ENCODE data around the gene ENOX1. TPM values are rescaled to one million over a fixed set of nuclear protein-coding genes. Genes with fewer than 3 reads are reported as not detected.

Gene ENOX1
- total and polyA plus RNA-seq, 2 donors (not counting 3 experiments of a cell fraction or from before 2014, with no cell fraction given) = 0.17 to 0.97 TPM

DNA sequence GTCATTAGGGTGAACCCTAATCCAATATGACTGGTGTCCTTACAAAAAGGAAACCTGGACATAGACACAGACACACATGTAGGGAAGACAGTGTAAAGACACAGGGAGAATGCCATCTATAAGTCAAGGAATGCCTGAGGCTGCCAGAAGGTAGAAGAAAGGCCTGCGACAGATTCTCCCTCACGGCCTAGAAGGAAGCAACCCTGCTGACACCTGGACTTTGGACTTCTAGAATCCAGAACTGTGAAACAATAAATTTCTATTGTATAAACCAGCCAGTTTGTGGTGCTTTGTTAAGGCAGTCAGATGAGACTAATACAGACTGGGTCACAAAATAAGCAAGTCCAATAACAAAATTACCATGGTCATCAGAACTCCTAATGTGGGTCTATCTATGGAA is 120.4 kb downstream of the ENOX1 start:
- no peaks in the 10 kb centered on the region for H3K79me2 ChIP-seq (ENCODE audit: control insufficient read depth, insufficient read depth, low read length)
- DNase-seq (ENCODE audit: low read depth, low spot score) (no peak), FAIRE-seq (no peak)
- no peak overlapping the region for H2AFZ ChIP-seq (ENCODE audit: low read depth, low read length)
- H3K4me1 ChIP-seq (ENCODE audit: control insufficient read depth, extremely low read depth, insufficient read depth, low read length) = no peaks in the 10 kb centered on the region
- ChIA-PET POLR2A (no interaction called here), CTCF (no interaction called here)
- H4K20me1 ChIP-seq (replicated peaks; ENCODE audit: control insufficient read depth, extremely low read depth, insufficient read depth, low read length) = no peaks in the 10 kb centered on the region
- intact Hi-C loops (cut with micrococcal nuclease) (no loop called here), dilution Hi-C loops (cut with MboI; ENCODE audit: extremely low pct_ligation_motif_present, low sequenced_read_pairs) (no loop called here)
- no peak overlapping the region for H3K27ac ChIP-seq (ENCODE audit: insufficient read depth, low read depth, low read length)
- no peaks in the 10 kb centered on the region for H3K9me1 ChIP-seq (replicated peaks; ENCODE audit: control insufficient read depth, extremely low read depth, insufficient read depth, low read length)
- no peak for TF ChIP-seq JUN (IDR thresholded peaks at IDR 0.05; ENCODE audit: borderline replicate concordance, insufficient read depth, insufficient read length, low read depth)
- TF ChIP-seq, protein P1, sequence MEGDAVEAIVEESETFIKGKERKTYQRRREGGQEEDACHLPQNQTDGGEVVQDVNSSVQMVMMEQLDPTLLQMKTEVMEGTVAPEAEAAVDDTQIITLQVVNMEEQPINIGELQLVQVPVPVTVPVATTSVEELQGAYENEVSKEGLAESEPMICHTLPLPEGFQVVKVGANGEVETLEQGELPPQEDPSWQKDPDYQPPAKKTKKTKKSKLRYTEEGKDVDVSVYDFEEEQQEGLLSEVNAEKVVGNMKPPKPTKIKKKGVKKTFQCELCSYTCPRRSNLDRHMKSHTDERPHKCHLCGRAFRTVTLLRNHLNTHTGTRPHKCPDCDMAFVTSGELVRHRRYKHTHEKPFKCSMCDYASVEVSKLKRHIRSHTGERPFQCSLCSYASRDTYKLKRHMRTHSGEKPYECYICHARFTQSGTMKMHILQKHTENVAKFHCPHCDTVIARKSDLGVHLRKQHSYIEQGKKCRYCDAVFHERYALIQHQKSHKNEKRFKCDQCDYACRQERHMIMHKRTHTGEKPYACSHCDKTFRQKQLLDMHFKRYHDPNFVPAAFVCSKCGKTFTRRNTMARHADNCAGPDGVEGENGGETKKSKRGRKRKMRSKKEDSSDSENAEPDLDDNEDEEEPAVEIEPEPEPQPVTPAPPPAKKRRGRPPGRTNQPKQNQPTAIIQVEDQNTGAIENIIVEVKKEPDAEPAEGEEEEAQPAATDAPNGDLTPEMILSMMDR (IDR thresholded peaks at IDR 0.05; ENCODE audit: extremely low read depth in 1 of 2, insufficient read depth in 1 of 2, low read depth in 1 of 2, low read length in 2 of 2) = no peak
- TF ChIP-seq, protein P2, sequence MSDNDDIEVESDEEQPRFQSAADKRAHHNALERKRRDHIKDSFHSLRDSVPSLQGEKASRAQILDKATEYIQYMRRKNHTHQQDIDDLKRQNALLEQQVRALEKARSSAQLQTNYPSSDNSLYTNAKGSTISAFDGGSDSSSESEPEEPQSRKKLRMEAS (IDR thresholded peaks at IDR 0.05; ENCODE audit: insufficient read depth, insufficient read length) = no peak
- TF ChIP-seq EZH2 (IDR thresholded peaks at IDR 0.05; ENCODE audit: borderline replicate concordance, low read depth, low read length, severe bottlenecking) = no peak
- TF ChIP-seq POLR2AphosphoS5 (IDR thresholded peaks at IDR 0.05; ENCODE audit: insufficient read depth, low read depth, low read length) = no peak
- no peak for TF ChIP-seq FOS (IDR thresholded peaks at IDR 0.05; ENCODE audit: borderline replicate concordance, insufficient read depth, low read length)
- TF ChIP-seq GATA2 (IDR thresholded peaks at IDR 0.05; ENCODE audit: insufficient read depth, insufficient read length, low read depth, low read length) = no peak
- TF ChIP-seq POLR2A (IDR thresholded peaks at IDR 0.05; ENCODE audit: low read depth, low read length) = no peak
- TF ChIP-seq MYC (IDR thresholded peaks at IDR 0.05; ENCODE audit: low read depth, low read length) = no peak
- H3K27me3 ChIP-seq (ENCODE audit: control insufficient read depth in 2 of 2, insufficient read depth in 2 of 2, low read length in 2 of 2) = no peaks in the 10 kb centered on the region
- H3K4me3 ChIP-seq (replicated peaks in 1 of 3; ENCODE audit: insufficient read depth in 1 of 3, low read depth in 1 of 3, low read length in 3 of 3) = no peak overlapping the region
- H3K36me3 ChIP-seq (ENCODE audit: control insufficient read depth in 2 of 2, extremely low read depth in 1 of 2, insufficient read depth in 2 of 2, low read length in 2 of 2) = no peaks in the 10 kb centered on the region
- no peak overlapping the region for H3K9ac ChIP-seq (replicated peaks; ENCODE audit: extremely low read depth, insufficient read depth, low read length)
- no peak overlapping the region for H3K4me2 ChIP-seq (ENCODE audit: insufficient read depth, low read length)
- BruUV-seq (replicated peaks) = no TSS peak
- H3K9me3 ChIP-seq (replicated peaks; ENCODE audit: control insufficient read depth, insufficient read depth, low read length) = no peaks in the 10 kb centered on the region
